Measurements from ENCODE around the gene CHFR.
"Not testable (repeated sequence)": the region's sequence is repeated elsewhere in the genome, so short reads cannot be mapped to it uniquely, and the experiment has no call there.

Gene CHFR

GRCh38 chr12:132839558-132840235, 47.7 kb downstream of the CHFR start:
- no peak for DNase-seq

GRCh38 chr12:132838410-132839080, 48.9 kb downstream of the CHFR start:
- no peak for DNase-seq

GRCh38 chr12:132837693-132838409, 49.6 kb downstream of the CHFR start:
- DNase-seq = no peak

- DNase-seq = no peak
Observed at GRCh38 chr12:132836795-132837331, 50.5 kb downstream of the CHFR start.

GRCh38 chr12:132836230-132836629, 51.2 kb downstream of the CHFR start:
- not testable (repeated sequence) for DNase-seq

- DNase-seq = no peak
Observed at GRCh38 chr12:132835076-132836025, 52.1 kb downstream of the CHFR start.

- DNase-seq = no peak
Observed at GRCh38 chr12:132834181-132834711, 53.2 kb downstream of the CHFR start.

- no peak for DNase-seq
Observed at GRCh38 chr12:132833341-132833740, 54.1 kb downstream of the CHFR start.

GRCh38 chr12:132831771-132832170, 55.6 kb downstream of the CHFR start:
- no peak for DNase-seq

- DNase-seq = peak; percentile 96
Observed at GRCh38 chr12:132828706-132829534, 58.5 kb downstream of the CHFR start, which contains the start of gene GOLGA3. Gene GOLGA3, minus strand, starts transcription at chr12:132828869. Its CDS starts 6,741 bp downstream, at chr12:132822128.

GRCh38 chr12:132827763-132828703, 59.4 kb downstream of the CHFR start:
- peak; percentile 9 for DNase-seq

GRCh38 chr12:132825861-132826260, 61.5 kb downstream of the CHFR start:
- DNase-seq = no peak

- DNase-seq = no peak
Observed at GRCh38 chr12:132825089-132825488, 62.3 kb downstream of the CHFR start.

- DNase-seq = no peak
Observed at GRCh38 chr12:132824053-132824452, 63.4 kb downstream of the CHFR start.

- no peak for DNase-seq
Observed at GRCh38 chr12:132818562-132818961, 68.8 kb downstream of the CHFR start.

- DNase-seq = no peak
Observed at GRCh38 chr12:132814232-132814631, 73.2 kb downstream of the CHFR start.

- no peak for DNase-seq
Observed at GRCh38 chr12:132813443-132813842, 74.0 kb downstream of the CHFR start.

- DNase-seq = no peak
Observed at GRCh38 chr12:132812631-132813305, 74.6 kb downstream of the CHFR start.

GRCh38 chr12:132809391-132809790, 78.0 kb downstream of the CHFR start:
- not testable (repeated sequence) for DNase-seq
